Stimulated activated CD8-positive, alpha-beta memory T cell treated with anti-CD3 and anti-CD28 coated beads, Interleukin-15, amount 100 ng/mL, for 48 hours (primary cell): ENCODE data around the gene FBLIM1.

Experiments used
- DNase-seq, 2 donors: peaks; one replicate each; pipeline ENCODE4 v3.0.0-alpha.2; 2020; ENCODE audit warnings: low read depth in 2 of 2

The FBLIM1 gene, protein sequence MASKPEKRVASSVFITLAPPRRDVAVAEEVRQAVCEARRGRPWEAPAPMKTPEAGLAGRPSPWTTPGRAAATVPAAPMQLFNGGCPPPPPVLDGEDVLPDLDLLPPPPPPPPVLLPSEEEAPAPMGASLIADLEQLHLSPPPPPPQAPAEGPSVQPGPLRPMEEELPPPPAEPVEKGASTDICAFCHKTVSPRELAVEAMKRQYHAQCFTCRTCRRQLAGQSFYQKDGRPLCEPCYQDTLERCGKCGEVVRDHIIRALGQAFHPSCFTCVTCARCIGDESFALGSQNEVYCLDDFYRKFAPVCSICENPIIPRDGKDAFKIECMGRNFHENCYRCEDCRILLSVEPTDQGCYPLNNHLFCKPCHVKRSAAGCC

DNA sequence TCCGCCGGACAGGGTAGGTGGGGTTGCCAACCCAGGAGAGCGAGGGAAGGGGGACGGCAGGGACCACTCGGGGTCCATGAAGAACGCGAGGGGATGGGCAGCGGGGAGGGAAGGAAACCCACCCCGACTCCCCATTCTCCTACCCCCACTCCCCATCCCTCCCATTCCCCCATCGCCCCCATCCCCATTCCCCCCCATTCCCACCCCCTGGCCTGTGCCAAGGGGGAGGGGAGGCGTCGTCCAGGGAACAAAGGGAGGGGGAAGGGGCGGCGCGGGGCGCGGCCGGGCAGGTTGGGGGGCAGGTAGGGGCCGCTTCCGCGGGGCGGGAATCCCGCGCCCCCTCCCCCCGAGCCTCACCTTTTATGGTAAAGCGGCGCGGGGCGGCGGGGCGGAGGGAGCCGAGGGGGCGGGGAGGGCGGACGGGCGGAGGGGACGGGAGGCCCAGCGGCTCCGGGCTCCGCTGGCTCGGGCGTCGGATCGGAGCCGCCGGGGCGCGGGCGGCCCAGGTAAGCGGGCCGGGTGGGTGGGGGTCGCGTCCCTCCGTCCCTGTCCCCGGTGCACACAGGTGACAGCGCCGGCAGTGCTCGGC is at the start of gene FBLIM1:
Gene FBLIM1, plus strand, starts transcription at position 453 of the 589 bp plus-strand sequence. CDS start 6,189 bp downstream, outside the sequence.
- no peak for DNase-seq

DNA sequence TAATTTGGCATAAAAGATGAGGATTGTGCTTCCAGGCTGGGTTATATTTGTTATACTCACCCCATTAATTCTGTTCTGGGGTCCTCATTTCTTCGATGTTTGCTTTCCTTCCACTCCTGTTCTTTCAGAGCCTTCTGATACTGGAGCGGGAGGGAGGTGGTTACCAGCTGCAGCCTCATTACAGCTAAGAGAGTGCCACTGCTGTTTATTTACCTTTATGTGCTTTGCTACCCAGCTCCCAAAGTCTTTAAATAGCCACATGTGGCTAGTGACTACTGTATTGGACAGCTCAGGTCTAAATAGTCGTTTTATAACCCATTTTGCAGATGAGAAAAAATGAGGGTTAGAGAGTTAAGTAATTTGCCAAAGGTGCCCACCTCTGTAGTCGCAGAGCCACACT is 49.4 kb upstream of the FBLIM1 start:
- DNase-seq = no peak

DNA sequence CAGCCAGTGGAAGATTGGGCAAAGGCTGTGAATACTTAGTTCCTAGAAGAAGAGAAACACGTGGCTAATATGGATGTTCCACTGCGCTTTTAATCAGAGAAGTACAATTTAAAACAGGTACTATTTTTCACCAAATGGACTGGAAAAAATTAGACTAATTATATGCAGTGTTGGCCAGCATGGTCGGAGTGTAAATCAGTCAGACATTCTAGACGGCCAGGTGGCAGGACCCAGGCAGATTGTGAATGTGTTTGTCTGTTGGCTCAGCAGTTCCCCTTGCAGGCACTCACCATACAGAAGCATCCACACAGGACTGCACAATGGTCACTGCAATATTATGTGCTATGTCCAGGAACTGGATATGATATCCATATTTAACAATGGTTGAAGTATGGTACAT is 46.4 kb upstream of the FBLIM1 start:
- DNase-seq = no peak

DNA sequence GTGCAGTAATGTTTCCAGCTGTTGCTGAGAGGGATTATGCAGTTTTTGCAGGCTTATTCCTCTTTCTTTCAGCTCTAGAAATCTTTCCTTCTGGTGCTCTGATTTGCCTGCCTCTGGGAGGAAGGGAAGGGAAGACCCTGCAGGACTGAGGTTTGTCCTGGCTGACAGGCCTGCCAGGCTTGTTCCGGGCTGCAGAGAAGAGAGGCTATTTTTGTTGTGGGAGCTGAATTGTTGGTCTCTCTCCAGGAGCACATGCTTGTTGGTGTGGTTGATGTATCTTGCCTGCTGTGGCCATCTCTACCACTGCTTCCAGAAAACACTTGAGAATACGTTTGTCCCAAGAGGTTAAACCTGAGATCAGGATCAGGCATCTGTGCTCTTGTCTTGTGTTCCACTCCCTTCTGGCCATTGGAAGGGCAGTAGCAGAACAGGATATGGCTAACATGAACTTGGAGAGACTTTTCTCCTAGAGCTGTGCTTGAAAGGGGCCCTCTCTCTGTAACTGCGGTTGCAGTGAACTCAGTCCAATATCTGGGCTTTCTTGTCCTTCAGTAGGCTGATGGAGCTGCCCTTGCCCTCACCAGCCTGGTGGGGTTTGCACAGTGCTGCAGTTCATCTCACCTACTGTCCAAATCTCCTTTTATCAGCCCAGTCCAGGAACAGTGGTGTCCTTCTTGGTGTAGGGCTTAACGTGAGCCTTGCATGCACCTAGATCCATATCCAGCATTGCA is 44.0 kb upstream of the FBLIM1 start:
- no peak for DNase-seq

DNA sequence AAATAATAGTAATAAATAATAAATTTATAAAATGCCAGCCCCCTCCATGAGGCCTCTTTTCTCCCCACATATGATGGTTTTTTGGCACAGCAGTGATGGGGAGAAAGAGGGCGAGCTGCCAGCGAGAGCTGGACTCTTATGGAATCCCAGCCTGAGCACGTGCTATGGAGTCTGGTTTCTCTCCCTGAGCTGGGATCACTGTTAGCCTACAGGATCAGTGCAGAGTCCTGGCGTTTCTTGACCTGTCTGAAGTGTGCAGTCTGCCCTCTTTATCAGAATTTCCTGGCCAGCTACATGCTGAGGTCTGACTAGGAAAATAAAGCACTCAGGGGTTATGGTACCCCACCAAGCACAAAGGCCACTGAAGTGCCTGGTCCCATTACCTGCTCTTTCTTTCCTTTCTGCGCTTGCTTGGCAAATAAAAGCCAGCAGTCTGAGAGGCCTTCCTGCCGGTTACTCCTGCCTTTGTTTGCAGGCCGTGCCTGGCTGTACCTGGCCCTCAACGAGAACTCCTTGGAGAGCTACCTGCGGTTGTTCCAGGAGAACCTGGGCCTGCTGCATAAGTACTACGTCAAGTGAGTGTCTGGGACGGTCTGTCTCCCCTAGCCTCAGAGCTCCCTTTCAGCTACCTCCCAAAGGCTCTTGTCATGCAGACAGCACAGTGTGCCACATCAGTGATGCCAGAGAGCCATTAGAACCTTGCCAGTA is 41.0 kb upstream of the FBLIM1 start:
- no peak for DNase-seq

DNA sequence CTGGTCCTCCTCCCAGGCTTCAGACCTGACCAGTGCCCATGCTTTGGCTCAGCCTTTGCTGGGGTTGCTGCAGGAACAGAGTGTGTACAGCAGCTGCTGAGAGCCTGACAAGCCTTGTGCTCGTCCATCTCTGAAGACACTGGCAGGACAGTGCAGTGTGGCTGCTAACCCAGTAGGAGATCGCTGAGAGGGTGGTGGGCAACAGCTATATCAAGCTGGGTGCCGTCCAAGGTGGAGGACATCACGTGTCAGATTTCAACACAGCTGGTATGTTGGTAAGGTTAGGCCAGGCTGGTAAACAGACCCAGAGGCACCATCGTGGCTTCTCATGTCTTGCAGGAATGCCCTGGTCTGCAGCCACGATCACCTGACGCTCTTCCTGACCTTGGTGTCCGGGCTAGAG is 40.4 kb upstream of the FBLIM1 start:
- DNase-seq = no peak

DNA sequence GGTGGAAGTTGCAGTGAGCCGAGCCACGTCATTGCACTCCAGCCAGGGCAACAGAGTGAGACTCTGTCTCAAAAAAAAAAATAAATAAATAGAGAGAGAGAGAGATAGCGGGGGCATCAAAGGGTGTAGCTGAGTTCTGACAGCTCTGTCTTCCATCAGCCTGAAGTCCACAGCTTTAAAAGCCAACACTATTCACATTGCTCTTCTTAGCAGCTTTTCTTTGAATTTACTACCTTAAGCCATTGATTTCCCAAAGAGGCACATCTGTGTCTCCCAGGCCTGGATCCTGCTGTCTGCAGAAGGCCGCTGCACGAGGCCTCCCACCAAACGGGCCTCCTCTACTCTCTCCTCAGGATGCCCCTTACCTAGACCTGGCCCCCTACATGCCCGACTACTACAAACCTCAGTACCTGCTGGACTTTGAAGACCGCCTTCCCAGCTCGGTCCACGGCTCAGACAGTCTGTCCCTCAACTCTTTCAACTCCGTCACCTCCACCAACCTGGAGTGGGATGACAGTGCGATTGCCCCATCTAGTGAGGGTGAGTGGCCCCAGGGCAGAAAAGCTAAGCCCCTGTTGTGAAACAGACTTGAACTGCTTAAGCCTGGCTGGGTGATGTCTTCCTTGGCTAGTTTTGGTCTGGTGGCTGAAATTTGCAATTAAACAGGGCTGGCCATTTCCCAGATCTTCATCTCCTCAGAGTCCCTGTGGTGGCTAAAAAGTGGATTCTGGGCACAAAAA is 39.0 kb upstream of the FBLIM1 start:
- DNase-seq = no peak

DNA sequence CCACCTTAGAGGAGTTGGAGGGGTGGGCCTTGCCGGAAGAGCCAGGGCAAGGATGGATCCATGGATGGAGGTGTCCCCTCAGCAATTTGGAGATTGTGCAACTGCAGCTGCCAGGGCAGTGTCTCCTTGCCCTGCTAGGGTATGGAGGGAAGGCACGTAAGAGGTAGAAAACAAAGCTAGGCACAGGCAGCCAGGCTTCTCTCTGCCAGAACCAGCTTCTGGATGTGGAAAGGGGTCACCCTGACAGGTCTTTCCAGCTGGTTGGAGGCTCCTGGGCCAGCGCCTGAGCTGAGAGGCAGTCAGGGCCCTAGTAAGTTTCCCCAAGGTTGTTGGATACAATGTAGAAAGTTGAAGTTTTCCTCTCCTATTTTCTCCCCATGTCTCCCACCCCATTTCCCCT is 37.7 kb upstream of the FBLIM1 start:
- DNase-seq = no peak

DNA sequence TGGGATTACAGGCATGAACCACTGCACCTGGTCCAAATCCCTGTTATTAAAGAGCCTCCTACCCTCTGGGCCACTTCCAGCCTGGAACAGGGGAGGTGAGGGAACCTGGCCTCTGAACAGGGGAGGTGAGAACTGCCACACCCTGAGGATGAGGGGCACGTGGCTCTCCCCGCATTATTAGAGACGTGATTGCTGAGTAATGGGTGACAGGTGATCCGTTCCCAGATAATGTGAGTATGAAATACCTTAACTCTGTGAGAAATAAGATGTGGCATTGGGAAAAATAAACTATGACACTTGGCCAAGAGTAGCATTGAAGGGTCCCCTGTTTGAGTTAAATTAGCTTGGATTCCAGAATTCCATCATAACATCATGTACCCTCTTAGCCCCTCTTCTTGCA is 36.2 kb upstream of the FBLIM1 start:
- no peak for DNase-seq

DNA sequence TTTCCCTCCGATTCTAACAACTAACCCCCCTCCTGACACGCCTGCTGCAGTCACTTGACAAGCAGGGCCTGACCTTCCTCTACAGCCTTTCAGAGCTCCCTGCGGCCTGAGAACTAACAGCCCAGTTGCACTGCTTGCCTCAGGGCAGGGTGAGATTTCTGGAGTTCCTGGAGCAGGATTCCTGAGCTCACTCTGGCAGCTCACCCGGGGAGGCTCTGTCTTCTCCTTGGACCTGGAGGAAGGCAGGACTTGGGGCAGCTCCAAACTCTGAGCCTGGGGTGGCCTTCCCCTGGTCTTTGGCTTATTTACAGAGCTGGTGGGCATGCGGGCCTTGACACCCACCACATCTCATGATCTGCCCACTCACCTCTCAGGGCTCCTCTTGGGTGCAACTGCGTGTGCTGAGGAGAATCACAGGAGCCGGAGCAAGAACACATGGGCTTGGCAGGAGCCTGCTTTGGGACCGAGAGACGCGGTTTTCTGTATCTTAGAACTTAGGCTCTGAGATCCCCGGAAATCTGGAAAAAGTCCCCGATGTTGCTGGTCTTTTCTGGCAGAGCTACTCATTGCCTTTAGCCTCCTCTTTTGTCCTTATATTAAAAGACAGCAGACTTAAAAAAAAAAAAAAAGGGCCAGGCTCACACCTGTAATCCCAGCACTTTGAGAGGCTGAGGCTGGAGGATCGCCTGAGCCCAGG is 35.6 kb upstream of the FBLIM1 start:
- no peak for DNase-seq

DNA sequence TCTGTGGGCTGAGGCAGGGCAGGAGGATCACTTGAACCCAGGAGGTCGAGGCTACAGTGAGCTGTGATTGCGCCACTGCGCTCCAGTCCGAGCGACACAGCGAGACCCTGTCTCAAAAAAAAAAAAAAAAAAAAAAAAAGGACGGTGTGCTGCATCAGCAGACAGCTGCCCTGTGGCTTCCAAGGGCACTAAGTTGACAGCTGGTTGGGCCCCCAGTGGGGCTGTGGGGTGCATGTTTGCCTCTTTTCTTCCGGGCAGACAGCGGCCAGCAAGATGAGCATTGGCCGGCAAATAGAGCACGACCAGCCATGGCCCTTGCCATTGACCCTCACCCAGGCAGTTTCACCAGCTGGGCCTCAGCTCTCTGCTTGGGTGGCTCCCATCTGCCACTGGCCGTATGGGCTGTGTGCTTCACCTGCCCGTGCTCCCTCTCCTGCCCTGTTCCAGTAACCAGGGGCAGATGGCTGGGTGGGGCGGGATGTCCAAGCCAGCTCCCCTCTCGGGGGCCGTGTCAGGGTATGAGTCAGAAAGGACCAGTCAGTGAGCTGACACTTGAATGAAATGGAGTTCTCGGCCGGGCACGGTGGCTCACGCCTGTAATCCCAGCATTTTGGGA is 34.9 kb upstream of the FBLIM1 start:
- no peak for DNase-seq

DNA sequence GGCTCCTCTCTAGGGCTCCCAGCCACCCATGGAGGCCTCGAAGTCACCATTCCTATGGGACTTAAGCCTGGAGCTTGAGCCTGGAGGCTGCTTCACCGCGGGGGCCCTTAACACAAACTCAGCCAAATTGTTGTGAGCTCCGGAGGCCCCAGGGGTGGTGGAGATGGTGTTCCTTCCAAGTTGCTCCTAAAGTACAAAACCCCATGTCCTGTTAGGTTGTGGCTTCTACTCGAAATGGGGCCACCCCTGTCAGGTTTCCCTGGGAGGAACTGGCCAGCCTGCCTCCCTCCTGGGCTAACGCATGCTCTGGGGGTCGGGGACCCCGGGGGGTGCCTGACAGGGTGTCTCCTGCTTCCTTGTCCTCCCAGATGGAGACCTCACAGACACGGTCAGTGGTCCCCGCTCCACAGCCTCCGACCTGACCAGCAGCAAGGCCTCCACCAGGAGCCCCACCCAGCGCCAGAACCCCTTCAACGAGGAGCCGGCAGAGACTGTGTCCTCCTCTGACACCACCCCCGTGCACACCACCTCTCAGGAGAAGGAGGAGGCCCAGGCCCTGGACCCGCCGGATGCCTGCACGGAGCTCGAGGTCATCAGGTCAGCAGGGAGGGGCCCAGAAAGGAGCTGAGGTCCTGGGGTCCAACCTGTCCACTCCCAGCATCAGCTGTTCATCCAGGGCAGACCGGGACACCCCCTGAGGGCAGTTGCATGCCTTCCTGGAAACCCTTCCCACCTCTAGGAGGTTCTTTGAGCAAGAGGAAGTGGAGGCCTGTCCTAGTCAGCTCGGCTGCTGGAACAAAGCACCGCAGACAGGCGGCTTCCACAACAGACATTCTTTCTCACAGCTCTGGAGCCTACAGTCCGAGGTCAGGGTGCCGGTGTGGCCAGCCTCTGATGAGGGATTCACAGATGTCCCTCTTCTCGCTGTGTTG is 33.4 kb upstream of the FBLIM1 start:
- DNase-seq = no peak

DNA sequence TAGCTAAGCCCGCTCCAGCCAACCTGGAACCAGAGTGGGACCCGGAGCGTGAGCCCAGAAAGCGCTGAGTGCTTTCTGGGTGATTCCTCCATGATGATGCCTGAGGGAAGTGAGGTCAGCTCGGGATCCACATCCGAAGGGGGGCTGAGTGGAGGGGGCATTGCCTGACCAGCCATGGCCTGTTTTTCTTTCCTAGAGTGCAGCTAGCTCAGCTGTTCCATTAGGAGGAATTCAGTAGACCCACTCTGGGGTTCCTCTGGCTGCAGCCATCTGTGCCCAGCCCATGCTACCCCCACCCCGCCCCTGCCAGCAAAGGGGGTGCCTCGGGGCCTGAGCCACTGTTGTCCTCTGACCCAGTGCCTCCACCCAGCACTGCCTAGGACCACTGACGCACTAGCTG is 32.1 kb upstream of the FBLIM1 start:
- DNase-seq = no peak

DNA sequence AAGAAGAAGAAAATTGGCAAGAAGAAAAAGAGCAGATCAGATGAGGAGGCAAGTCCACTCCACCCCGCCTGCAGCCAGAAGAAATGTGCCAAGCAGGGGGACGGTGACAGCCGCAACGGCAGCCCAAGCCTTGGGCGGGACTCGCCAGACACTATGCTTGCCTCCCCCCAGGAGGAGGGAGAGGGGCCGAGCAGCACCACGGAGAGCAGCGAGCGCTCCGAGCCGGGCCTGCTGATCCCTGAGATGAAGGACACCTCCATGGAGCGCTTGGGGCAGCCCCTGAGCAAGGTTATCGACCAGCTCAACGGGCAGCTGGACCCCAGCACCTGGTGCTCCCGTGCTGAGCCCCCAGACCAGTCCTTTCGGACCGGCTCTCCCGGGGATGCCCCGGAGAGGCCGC is 31.6 kb upstream of the FBLIM1 start:
- no peak for DNase-seq

DNA sequence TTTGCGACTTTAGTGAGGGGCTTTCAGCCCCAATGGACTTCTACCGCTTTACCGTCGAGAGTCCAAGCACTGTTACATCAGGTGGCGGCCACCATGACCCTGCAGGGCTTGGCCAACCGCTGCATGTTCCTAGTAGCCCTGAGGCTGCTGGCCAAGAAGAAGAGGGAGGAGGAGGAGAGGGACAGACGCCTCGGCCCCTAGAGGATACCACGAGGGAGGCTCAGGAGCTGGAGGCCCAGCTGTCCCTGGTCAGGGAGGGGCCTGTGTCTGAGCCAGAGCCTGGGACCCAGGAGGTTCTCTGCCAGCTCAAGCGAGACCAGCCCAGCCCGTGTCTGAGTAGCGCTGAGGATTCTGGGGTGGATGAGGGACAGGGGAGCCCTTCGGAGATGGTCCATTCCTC is 31.2 kb upstream of the FBLIM1 start:
- DNase-seq = no peak

DNA sequence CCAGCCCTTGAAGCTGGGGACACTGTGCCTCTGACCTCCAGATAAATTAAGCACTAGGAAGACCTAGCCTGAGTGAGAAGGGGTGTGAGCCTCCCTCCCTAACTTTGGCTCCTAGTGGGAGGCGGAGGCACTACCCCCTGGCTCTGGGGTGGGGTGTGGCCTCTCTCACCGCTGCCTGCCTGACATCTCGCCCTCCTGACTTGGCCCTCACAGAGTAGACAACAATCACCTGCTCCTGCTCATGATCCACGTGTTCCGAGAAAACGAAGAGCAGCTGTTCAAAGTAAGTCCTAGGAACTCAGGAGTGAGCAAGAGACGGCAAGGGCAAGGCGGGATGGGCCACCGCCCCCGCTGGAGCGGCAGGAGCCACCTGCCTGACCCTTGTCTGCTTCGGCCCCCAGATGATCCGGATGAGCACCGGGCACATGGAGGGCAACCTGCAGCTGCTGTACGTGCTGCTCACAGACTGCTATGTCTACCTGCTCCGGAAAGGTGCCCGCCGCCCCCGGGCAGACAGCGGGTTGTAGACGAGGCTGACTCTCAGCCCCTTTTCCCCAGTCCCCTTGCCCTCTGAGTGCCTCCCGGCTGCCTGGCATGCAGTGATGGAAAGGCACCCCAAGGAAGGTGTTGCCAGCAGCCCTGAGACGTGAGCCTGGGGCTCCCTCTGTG is 30.6 kb upstream of the FBLIM1 start:
- no peak for DNase-seq

DNA sequence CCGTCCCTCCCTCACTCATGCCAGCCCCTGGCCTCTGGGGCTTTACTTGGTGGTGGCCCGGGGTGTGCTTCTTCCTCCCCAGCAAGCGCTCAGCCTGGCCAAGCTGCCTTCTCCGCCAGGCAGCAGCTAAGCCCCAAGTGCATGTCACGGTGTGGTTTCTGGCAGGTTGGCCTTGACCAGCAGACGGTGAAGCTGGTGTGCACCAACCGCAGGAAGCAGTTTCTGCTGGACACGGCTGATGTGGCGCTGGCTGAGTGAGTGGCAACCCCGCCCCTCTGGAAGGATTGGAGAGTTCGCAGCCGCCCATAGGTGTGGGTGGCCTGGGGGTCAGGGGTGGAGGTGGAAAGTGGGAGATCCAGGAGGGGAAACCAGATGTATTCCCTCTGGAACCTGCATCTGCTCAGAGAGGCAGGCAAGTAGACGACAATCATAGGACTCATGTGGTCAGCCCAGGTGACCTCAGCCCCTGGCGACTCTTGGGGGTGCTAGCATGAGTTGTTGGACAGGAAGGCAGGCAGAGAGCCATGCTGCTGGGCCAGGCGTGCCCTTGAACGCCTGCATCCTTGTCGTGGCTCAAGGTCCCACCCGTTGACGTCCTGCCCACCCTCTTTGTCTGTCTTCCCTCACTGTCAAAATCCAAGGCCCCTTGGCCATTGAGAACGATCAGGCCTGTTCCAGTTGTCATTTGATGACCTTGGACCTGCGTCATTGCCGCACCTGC is 29.5 kb upstream of the FBLIM1 start:
- DNase-seq = no peak

DNA sequence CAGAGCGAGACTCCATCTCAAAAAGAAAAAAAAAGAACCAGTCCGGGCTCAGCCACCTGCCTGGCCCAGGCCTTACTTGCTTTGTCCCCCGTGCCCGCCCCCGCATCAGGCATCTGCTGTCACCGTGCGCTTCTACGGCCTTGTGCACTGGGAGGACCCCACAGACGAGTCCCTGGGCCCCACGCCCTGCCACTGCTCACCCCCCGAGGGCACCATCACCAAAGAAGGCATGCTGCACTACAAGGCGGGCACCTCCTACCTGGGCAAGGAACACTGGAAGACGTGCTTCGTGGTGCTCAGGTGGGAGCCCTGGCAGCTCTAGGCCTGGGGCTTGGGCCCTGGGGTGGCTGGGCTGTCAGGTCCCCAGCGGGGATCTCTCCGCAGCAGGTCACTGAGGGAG is 28.2 kb upstream of the FBLIM1 start:
- no peak for DNase-seq
